Activated T-cell treated with anti-CD3 and anti-CD28 coated beads, Interleukin-2, amount 50 U/mL, for 48 hours (primary cell): ENCODE measurements around the gene SLAIN2.
"Not testable (repeated sequence)": the region's sequence is repeated elsewhere in the genome, so short reads cannot be mapped to it uniquely, and the experiment has no call there.

Experiments used
- DNase-seq, 2 experiments: peaks; one replicate each; pipeline ENCODE4 v3.0.0-alpha.2; 2020

Gene SLAIN2

GRCh38 chr4:48340965-48341775 is at the start of gene SLAIN2:
Gene SLAIN2, plus strand, starts transcription at chr4:48341529. Its CDS starts 211 bp downstream, at chr4:48341740.
- peak; percentile 100 for DNase-seq

GRCh38 chr4:48292218-48292790 is 49.0 kb upstream of the SLAIN2 start:
- DNase-seq = not testable (repeated sequence)

- no peak for DNase-seq
Observed at GRCh38 chr4:48295116-48295515, 46.2 kb upstream of the SLAIN2 start.

- peak in 1 of 2 experiments; percentile 26 for DNase-seq
Observed at GRCh38 chr4:48296365-48296764, 45.0 kb upstream of the SLAIN2 start.

- DNase-seq = no peak
Observed at GRCh38 chr4:48297256-48297846, 44.0 kb upstream of the SLAIN2 start.

- no peak for DNase-seq
Observed at GRCh38 chr4:48299560-48299959, 41.8 kb upstream of the SLAIN2 start.

- no peak for DNase-seq
Observed at GRCh38 chr4:48300004-48300403, 41.3 kb upstream of the SLAIN2 start.

GRCh38 chr4:48305508-48305907 is 35.8 kb upstream of the SLAIN2 start:
- DNase-seq = no peak

- no peak for DNase-seq
Observed at GRCh38 chr4:48307528-48307927, 33.8 kb upstream of the SLAIN2 start.

- DNase-seq = no peak
Observed at GRCh38 chr4:48308901-48309300, 32.4 kb upstream of the SLAIN2 start.

GRCh38 chr4:48311896-48312295 is 29.4 kb upstream of the SLAIN2 start:
- no peak for DNase-seq

- DNase-seq = not testable (repeated sequence)
Observed at GRCh38 chr4:48314746-48315145, 26.6 kb upstream of the SLAIN2 start.

- peak; percentile 24 to 27 for DNase-seq
Observed at GRCh38 chr4:48315728-48316630, 25.4 kb upstream of the SLAIN2 start.

GRCh38 chr4:48321312-48321711 is 20.0 kb upstream of the SLAIN2 start:
- no peak for DNase-seq

- DNase-seq = no peak
Observed at GRCh38 chr4:48322063-48322462, 19.3 kb upstream of the SLAIN2 start.

- DNase-seq = no peak
Observed at GRCh38 chr4:48324281-48324680, 17.0 kb upstream of the SLAIN2 start.

GRCh38 chr4:48329193-48329592 is 12.1 kb upstream of the SLAIN2 start:
- DNase-seq = no peak

GRCh38 chr4:48329976-48330375 is 11.4 kb upstream of the SLAIN2 start:
- no peak for DNase-seq

GRCh38 chr4:48331577-48332330 is 9.6 kb upstream of the SLAIN2 start:
- no peak for DNase-seq

- no peak for DNase-seq
Observed at GRCh38 chr4:48332661-48333060, 8.7 kb upstream of the SLAIN2 start.

GRCh38 chr4:48333587-48333986 is 7.7 kb upstream of the SLAIN2 start:
- no peak for DNase-seq

- no peak for DNase-seq
Observed at GRCh38 chr4:48334236-48334635, 7.1 kb upstream of the SLAIN2 start.
